AG09309 (cell line): ENCODE data around the gene RIPOR2.

Experiments used
- DNase-seq: peaks from one replicate; pipeline ENCODE4 v3.0.0-alpha.2; 2010; ENCODE audit warnings: low read depth
- H3K4me3 ChIP-seq: 2 replicates; pipeline ENCODE4 v1.5.1; 2011; ENCODE audit warnings: mild to moderate bottlenecking, low read depth, low read length, moderate library complexity; ENCODE audit not compliant: control insufficient read depth
- CTCF ChIP-seq: IDR thresholded peaks from 2 replicates; pipeline ENCODE4 v1.5.1; 2011; ENCODE audit warnings: mild to moderate bottlenecking, low read depth, low read length, inconsistent platforms; ENCODE audit not compliant: insufficient read depth, control insufficient read depth; ENCODE audit errors: missing control alignments

The RIPOR2 gene

GRCh38 chr6:24849713-24850112 is 86.0 kb downstream of the RIPOR2 start:
- TF ChIP-seq CTCF, result no peak
- H3K4me3 ChIP-seq, result no peak overlapping the region
- DNase-seq, result no peak

- H3K4me3 ChIP-seq, result no peak overlapping the region
- DNase-seq, result no peak
- no peak for TF ChIP-seq CTCF
These were observed 87.3 kb downstream of the RIPOR2 start for GRCh38 chr6:24848461-24848860.

GRCh38 chr6:24847402-24847801 is 88.4 kb downstream of the RIPOR2 start:
- TF ChIP-seq CTCF, result no peak
- no peak for DNase-seq
- no peak overlapping the region for H3K4me3 ChIP-seq

GRCh38 chr6:24845578-24845977 is 90.2 kb downstream of the RIPOR2 start:
- TF ChIP-seq CTCF, result no peak
- DNase-seq, result no peak
- no peak overlapping the region for H3K4me3 ChIP-seq

GRCh38 chr6:24844903-24845302 is 90.9 kb downstream of the RIPOR2 start:
- no peak for TF ChIP-seq CTCF
- no peak for DNase-seq
- H3K4me3 ChIP-seq, result no peak overlapping the region

GRCh38 chr6:24844061-24844460 is 91.7 kb downstream of the RIPOR2 start:
- no peak for TF ChIP-seq CTCF
- H3K4me3 ChIP-seq, result no peak overlapping the region
- no peak for DNase-seq

GRCh38 chr6:24840187-24840586 is 95.6 kb downstream of the RIPOR2 start:
- H3K4me3 ChIP-seq, result no peak overlapping the region
- no peak for DNase-seq
- no peak for TF ChIP-seq CTCF
